Right atrium auricular region (tissue), 2 donors: Measurements from ENCODE around the gene PROSER3. TPM values are rescaled to one million over a fixed set of nuclear protein-coding genes. Genes with fewer than 3 reads are reported as not detected.

Experiments
- DNase-seq: peaks from one replicate; pipeline ENCODE4 v3.0.0-alpha.2; 2019; ENCODE audit warnings: low spot score
- H3K27ac ChIP-seq, 2 donors: fragments of 200-600 bp; sonication (generic); 1 replicate in 1 of 2; 2 replicates in 1 of 2; pipeline ENCODE4 v1.5.1; 2016 to 2019
- H3K27me3 ChIP-seq, 2 donors: fragments of 200-600 bp; sonication (generic); one replicate each; pipeline versions ENCODE4 v1.5.1 to v1.6.0; 2017 to 2019
- H3K36me3 ChIP-seq: fragments of 200-600 bp; sonication (generic); one replicate; pipeline ENCODE4 v1.5.1; 2016
- H3K4me1 ChIP-seq, 2 donors: fragments of 200-600 bp; sonication (generic); one replicate each; pipeline versions ENCODE4 v1.5.1 to v1.6.0; 2017 to 2019
- H3K4me3 ChIP-seq, 2 donors: fragments of 200-600 bp; sonication (generic); 1 replicate in 1 of 2; 2 replicates in 1 of 2; pipeline ENCODE4 v1.5.1; 2017 to 2019; ENCODE audit warnings: mild to moderate bottlenecking in 1 of 2, moderate library complexity in 1 of 2
- H3K9me3 ChIP-seq, 2 donors: fragments of 200-600 bp; sonication (generic); one replicate each; pipeline ENCODE4 v1.5.1; 2019
- total RNA-seq, 2 donors: library from RNA; depleted of rRNA; stranded (reverse); fragments of >200 nt; gene quantifications; one replicate each; pipeline ENCODE4 v1.1.0, GENCODE V29; 2016
- TF ChIP-seq, protein P1 (sequence below), 2 donors: fragments of 200-600 bp; sonication (generic); IDR thresholded peaks; one replicate each; pipeline ENCODE4 v1.5.1; 2019; ENCODE audit warnings: antibody characterized with exemption in 2 of 2

The PROSER3 gene
- total RNA-seq, 2 donors from 2014 or later = 7.2 TPM

DNA sequence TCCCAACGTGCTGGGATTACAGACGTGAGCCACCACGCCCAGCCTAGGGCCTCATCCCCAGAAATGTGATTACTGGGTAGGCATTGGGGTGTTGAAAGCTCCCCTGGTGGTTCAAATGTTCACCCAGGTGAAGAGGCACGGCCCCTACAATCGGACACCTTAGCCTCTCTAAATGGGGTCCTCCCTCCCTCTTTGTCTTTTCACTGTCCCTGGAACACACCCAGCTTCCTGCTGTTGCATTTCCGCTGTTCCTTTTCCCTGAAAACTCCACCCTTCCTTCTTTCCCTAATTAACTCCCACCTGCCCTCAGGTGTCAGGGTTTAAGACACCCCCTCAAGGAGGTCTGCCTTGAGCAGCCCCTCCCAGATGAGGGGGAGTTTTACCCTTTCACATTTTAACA lies 58.3 kb downstream of the PROSER3 start:
- TF ChIP-seq, protein P1, sequence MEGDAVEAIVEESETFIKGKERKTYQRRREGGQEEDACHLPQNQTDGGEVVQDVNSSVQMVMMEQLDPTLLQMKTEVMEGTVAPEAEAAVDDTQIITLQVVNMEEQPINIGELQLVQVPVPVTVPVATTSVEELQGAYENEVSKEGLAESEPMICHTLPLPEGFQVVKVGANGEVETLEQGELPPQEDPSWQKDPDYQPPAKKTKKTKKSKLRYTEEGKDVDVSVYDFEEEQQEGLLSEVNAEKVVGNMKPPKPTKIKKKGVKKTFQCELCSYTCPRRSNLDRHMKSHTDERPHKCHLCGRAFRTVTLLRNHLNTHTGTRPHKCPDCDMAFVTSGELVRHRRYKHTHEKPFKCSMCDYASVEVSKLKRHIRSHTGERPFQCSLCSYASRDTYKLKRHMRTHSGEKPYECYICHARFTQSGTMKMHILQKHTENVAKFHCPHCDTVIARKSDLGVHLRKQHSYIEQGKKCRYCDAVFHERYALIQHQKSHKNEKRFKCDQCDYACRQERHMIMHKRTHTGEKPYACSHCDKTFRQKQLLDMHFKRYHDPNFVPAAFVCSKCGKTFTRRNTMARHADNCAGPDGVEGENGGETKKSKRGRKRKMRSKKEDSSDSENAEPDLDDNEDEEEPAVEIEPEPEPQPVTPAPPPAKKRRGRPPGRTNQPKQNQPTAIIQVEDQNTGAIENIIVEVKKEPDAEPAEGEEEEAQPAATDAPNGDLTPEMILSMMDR (IDR thresholded peaks at IDR 0.05) = no peak
- no peak for DNase-seq
- Histone ChIP-seq H3K4me3 (no peak overlapping the region), H3K9me3 (no peaks in the 10 kb centered on the region), H3K36me3 (no peaks in the 10 kb centered on the region), H3K27me3 (no peaks in the 10 kb centered on the region), H3K4me1 (no peaks in the 10 kb centered on the region), H3K27ac (no peak overlapping the region)

DNA sequence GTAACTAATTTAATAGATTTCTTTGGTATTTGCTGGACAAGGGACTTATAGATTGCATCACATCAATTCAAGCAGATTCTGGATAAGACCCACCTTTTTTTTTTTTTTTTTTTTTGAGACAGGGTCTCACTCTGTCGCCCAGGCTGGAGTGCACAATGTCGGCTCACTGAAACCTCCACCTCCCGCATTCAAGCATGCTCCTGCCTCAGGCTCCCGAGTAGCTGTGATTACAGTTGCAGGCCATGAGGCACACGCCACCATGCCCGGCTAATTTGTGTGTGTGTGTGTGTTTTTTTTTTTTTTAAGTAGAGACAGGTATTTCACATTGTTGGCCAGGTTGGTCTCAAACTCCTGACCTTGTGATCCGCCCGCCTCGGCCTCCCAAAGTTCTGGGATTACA lies 58.9 kb downstream of the PROSER3 start:
- Histone ChIP-seq H3K27ac (no peak overlapping the region), H3K4me3 (no peak overlapping the region), H3K36me3 (no peaks in the 10 kb centered on the region), H3K9me3 (no peaks in the 10 kb centered on the region), H3K4me1 (no peaks in the 10 kb centered on the region), H3K27me3 (no peaks in the 10 kb centered on the region)
- no peak for DNase-seq
- TF ChIP-seq, protein P1 (IDR thresholded peaks at IDR 0.05) = no peak

DNA sequence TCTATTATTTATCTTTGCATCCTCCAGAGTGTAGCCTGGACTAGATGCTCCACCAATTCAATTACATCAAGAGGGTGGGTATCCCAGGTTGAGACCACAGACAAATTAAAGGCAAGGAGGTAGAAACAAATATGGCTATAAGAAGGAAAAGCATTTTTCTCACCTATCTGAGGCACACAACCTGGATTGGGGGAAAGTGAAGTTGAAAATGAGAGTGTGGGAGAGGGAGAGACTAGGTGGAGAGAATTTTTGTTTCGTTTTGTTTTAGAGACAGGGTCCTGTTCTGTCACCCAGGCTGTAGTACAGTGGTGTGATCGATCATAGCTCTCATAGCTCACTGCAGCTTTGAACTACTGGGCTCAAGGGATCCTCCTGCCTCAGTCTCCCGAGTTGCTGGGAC lies 60.5 kb downstream of the PROSER3 start:
- Histone ChIP-seq H3K36me3 (no peaks in the 10 kb centered on the region), H3K27me3 (no peaks in the 10 kb centered on the region), H3K9me3 (no peaks in the 10 kb centered on the region), H3K4me1 (no peaks in the 10 kb centered on the region), H3K27ac (no peak overlapping the region), H3K4me3 (no peak overlapping the region)
- no peak for DNase-seq
- TF ChIP-seq, protein P1 (IDR thresholded peaks at IDR 0.05) = no peak

Other genes with a start within 250 kb of the PROSER3 start
- gene DMKN, start 244.5 kb upstream of the PROSER3 start, total RNA-seq = 10 to 100 TPM in 1 of 2 donors, 1 to 10 TPM in 1; 6.9 to 52.4 TPM
- not detected for gene SBSN, start 229.9 kb upstream of the PROSER3 start, total RNA-seq
- not detected for gene GAPDHS, start 224.7 kb upstream of the PROSER3 start, total RNA-seq
- gene TMEM147, start 212.6 kb upstream of the PROSER3 start, total RNA-seq = 100 to 1,000 TPM in 1 of 2 donors, 10 to 100 TPM in 1; 93.3 to 106 TPM
- gene ATP4A, start 194.5 kb upstream of the PROSER3 start, total RNA-seq = not detected
- gene PMIS2, start 172.0 kb upstream of the PROSER3 start, total RNA-seq = not detected
- 1 to 10 TPM; 2.2 to 3.9 TPM for gene HAUS5, start 145.4 kb upstream of the PROSER3 start, total RNA-seq
- 10 to 100 TPM; 40.4 to 52.4 TPM for gene RBM42, start 129.1 kb upstream of the PROSER3 start, total RNA-seq
- 1 to 10 TPM in 1 of 2 donors, not detected in 1; 1.2 TPM for gene ETV2, start 116.4 kb upstream of the PROSER3 start, total RNA-seq
- gene COX6B1, start 109.9 kb upstream of the PROSER3 start, total RNA-seq = 1,000 to 10,000 TPM; 1,397 to 1,663 TPM
- not detected for gene UPK1A, start 91.7 kb upstream of the PROSER3 start, total RNA-seq
- gene ZBTB32, start 53.6 kb upstream of the PROSER3 start, total RNA-seq = not detected
- gene KMT2B, start 40.2 kb upstream of the PROSER3 start, total RNA-seq = 10 to 100 TPM; 11.9 to 12.9 TPM
- gene IGFLR1, start 15.7 kb upstream of the PROSER3 start, total RNA-seq = 1 to 10 TPM; 1.8 to 6.4 TPM
- 10 to 100 TPM; 19.9 to 33.1 TPM for gene U2AF1L4, start 12.8 kb upstream of the PROSER3 start, total RNA-seq
- 10 to 100 TPM; 26.1 to 35.0 TPM for gene PSENEN, start 12.5 kb upstream of the PROSER3 start, total RNA-seq
- 10 to 100 TPM in 1 of 2 donors, 1 to 10 TPM in 1; 8.9 to 13.6 TPM for gene LIN37, start 9.6 kb upstream of the PROSER3 start, total RNA-seq
- 100 to 1,000 TPM in 1 of 2 donors, 10 to 100 TPM in 1; 98.4 to 104 TPM for gene HSPB6, start 1.1 kb upstream of the PROSER3 start, total RNA-seq
- 1 to 10 TPM; 1.3 to 1.4 TPM for gene ARHGAP33, start 17.4 kb downstream of the PROSER3 start, total RNA-seq
- not detected for gene PRODH2, start 54.7 kb downstream of the PROSER3 start, total RNA-seq
- not detected for gene NPHS1, start 94.3 kb downstream of the PROSER3 start, total RNA-seq
- under 1 TPM in 1 of 2 donors, not detected in 1; 0.51 TPM for gene KIRREL2, start 98.7 kb downstream of the PROSER3 start, total RNA-seq
- 10 to 100 TPM; 17.5 to 33.6 TPM for gene APLP1, start 110.4 kb downstream of the PROSER3 start, total RNA-seq
- gene NFKBID, start 142.4 kb downstream of the PROSER3 start, total RNA-seq = 1 to 10 TPM; 1.3 to 2.1 TPM
- 1 to 10 TPM in 1 of 2 donors, not detected in 1; 3.3 TPM for gene HCST, start 144.4 kb downstream of the PROSER3 start, total RNA-seq
- gene TYROBP, start 150.1 kb downstream of the PROSER3 start, total RNA-seq = 10 to 100 TPM; 26.1 to 85.4 TPM
- gene LRFN3, start 178.2 kb downstream of the PROSER3 start, total RNA-seq = 10 to 100 TPM; 10.5 to 13.1 TPM
- 10 to 100 TPM; 30.8 to 34.9 TPM for gene SDHAF1, start 237.0 kb downstream of the PROSER3 start, total RNA-seq